ENCODE data around the gene ARFGEF3. TPM values are rescaled to one million over a fixed set of nuclear protein-coding genes. Genes with fewer than 3 reads are reported as not detected.

Gene ARFGEF3
- total and polyA plus RNA-seq, 2 experiments from 2014 or later = 5.8 to 24.6 TPM

GRCh38 chr6:138237463-138237862, 75.7 kb downstream of the ARFGEF3 start:
- Histone ChIP-seq H3K27me3 (ENCODE audit: insufficient read depth) (no peaks in the 10 kb centered on the region), H3K27ac (ENCODE audit: low read depth) (no peak overlapping the region), H3K4me3 (no peak overlapping the region), H3K4me2 (0 out of 2 replicates have a peak overlapping the region, but pooled peaks have one; percentile 19), H3K79me2 (replicated peaks; ENCODE audit: insufficient read depth) (no peaks in the 10 kb centered on the region), H3F3A (replicated peaks; ENCODE audit: low read depth) (no peaks in the 10 kb centered on the region), H2AFZ (no peak overlapping the region), H4K20me1 (replicated peaks; ENCODE audit: insufficient read depth) (no peaks in the 10 kb centered on the region), H3K36me3 (ENCODE audit: insufficient read depth) (no peaks in the 10 kb centered on the region), H3K4me1 (ENCODE audit: insufficient read depth) (no peaks in the 10 kb centered on the region; the same call in 1 of the 2 replicates), H3K9me2 (ENCODE audit: insufficient read depth) (no peaks in the 10 kb centered on the region)
- no peaks in the 10 kb centered on the region for H3K27me3 Mint-ChIP-seq (ENCODE audit: insufficient read depth, low read depth, poor library complexity)
- H3K4me1 Mint-ChIP-seq = peaks cover 20% of the 10 kb centered on the region
- no peak overlapping the region for H3K4me3 Mint-ChIP-seq
- no peaks in the 10 kb centered on the region for H3K9me3 Mint-ChIP-seq
- H3K27ac Mint-ChIP-seq = 0 out of 2 replicates have a peak overlapping the region, but pooled peaks have one; percentile 11
- DNase-seq (ENCODE audit: low spot score) = peak; percentile 31
- ATAC-seq = peak; percentile 76
- TF ChIP-seq, protein P1, sequence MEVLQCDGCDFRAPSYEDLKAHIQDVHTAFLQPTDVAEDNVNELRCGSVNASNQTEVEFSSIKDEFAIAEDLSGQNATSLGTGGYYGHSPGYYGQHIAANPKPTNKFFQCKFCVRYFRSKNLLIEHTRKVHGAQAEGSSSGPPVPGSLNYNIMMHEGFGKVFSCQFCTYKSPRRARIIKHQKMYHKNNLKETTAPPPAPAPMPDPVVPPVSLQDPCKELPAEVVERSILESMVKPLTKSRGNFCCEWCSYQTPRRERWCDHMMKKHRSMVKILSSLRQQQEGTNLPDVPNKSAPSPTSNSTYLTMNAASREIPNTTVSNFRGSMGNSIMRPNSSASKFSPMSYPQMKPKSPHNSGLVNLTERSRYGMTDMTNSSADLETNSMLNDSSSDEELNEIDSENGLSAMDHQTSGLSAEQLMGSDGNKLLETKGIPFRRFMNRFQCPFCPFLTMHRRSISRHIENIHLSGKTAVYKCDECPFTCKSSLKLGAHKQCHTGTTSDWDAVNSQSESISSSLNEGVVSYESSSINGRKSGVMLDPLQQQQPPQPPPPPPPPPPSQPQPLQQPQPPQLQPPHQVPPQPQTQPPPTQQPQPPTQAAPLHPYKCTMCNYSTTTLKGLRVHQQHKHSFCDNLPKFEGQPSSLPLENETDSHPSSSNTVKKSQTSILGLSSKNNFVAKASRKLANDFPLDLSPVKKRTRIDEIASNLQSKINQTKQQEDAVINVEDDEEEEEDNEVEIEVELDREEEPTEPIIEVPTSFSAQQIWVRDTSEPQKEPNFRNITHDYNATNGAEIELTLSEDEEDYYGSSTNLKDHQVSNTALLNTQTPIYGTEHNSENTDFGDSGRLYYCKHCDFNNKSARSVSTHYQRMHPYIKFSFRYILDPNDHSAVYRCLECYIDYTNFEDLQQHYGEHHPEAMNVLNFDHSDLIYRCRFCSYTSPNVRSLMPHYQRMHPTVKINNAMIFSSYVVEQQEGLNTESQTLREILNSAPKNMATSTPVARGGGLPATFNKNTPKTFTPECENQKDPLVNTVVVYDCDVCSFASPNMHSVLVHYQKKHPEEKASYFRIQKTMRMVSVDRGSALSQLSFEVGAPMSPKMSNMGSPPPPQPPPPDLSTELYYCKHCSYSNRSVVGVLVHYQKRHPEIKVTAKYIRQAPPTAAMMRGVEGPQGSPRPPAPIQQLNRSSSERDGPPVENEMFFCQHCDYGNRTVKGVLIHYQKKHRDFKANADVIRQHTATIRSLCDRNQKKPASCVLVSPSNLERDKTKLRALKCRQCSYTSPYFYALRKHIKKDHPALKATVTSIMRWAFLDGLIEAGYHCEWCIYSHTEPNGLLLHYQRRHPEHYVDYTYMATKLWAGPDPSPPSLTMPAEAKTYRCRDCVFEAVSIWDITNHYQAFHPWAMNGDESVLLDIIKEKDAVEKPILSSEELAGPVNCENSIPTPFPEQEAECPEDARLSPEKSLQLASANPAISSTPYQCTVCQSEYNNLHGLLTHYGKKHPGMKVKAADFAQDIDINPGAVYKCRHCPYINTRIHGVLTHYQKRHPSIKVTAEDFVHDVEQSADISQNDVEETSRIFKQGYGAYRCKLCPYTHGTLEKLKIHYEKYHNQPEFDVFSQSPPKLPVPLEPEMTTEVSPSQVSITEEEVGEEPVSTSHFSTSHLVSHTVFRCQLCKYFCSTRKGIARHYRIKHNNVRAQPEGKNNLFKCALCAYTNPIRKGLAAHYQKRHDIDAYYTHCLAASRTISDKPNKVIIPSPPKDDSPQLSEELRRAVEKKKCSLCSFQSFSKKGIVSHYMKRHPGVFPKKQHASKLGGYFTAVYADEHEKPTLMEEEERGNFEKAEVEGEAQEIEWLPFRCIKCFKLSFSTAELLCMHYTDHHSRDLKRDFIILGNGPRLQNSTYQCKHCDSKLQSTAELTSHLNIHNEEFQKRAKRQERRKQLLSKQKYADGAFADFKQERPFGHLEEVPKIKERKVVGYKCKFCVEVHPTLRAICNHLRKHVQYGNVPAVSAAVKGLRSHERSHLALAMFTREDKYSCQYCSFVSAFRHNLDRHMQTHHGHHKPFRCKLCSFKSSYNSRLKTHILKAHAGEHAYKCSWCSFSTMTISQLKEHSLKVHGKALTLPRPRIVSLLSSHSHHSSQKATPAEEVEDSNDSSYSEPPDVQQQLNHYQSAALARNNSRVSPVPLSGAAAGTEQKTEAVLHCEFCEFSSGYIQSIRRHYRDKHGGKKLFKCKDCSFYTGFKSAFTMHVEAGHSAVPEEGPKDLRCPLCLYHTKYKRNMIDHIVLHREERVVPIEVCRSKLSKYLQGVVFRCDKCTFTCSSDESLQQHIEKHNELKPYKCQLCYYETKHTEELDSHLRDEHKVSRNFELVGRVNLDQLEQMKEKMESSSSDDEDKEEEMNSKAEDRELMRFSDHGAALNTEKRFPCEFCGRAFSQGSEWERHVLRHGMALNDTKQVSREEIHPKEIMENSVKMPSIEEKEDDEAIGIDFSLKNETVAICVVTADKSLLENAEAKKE (CRISPR knock-in tag; IDR thresholded peaks at IDR 0.05) = peak; percentile 86; the same call in 1 of the 2 replicates
- no peak for TF ChIP-seq ETS1 (IDR thresholded peaks at IDR 0.05)
- TF ChIP-seq ZNF114 (CRISPR knock-in tag; IDR thresholded peaks at IDR 0.05) = no peak
- no peak for TF ChIP-seq JUNB (IDR thresholded peaks at IDR 0.05; ENCODE audit: unreplicated experiment)
- H3K36me3 Mint-ChIP-seq (ENCODE audit: low read depth) = no peaks in the 10 kb centered on the region

- H3K27me3 ChIP-seq (ENCODE audit: insufficient read depth) = no peaks in the 10 kb centered on the region
- Mint-ChIP-seq H3K9me3 (no peaks in the 10 kb centered on the region), H3K27ac (no peak overlapping the region), H3K4me1 (peaks cover 20% of the 10 kb centered on the region), H3K36me3 (ENCODE audit: low read depth) (no peaks in the 10 kb centered on the region), H3K27me3 (ENCODE audit: insufficient read depth, low read depth, poor library complexity) (no peaks in the 10 kb centered on the region), H3K4me3 (no peak overlapping the region)
- ATAC-seq (no peak), DNase-seq (ENCODE audit: low spot score) (no peak)
- no peaks in the 10 kb centered on the region for H3K36me3 ChIP-seq (ENCODE audit: insufficient read depth)
- H3K79me2 ChIP-seq (replicated peaks; ENCODE audit: insufficient read depth) = no peaks in the 10 kb centered on the region
- H3K4me2 ChIP-seq = no peak overlapping the region
- H4K20me1 ChIP-seq (replicated peaks; ENCODE audit: insufficient read depth) = no peaks in the 10 kb centered on the region
- no peaks in the 10 kb centered on the region; the same call in 1 of the 2 replicates for H3K4me1 ChIP-seq (ENCODE audit: insufficient read depth)
- H3K9me2 ChIP-seq (ENCODE audit: insufficient read depth) = no peaks in the 10 kb centered on the region
- no peak overlapping the region for H3K27ac ChIP-seq (ENCODE audit: low read depth)
- no peak overlapping the region for H2AFZ ChIP-seq
- no peak overlapping the region for H3K4me3 ChIP-seq
- H3F3A ChIP-seq (replicated peaks; ENCODE audit: low read depth) = no peaks in the 10 kb centered on the region
- TF ChIP-seq EZH2 (IDR thresholded peaks at IDR 0.05; ENCODE audit: low read depth, unreplicated experiment) (no peak), STAT1 (IDR thresholded peaks at IDR 0.05; ENCODE audit: unreplicated experiment) (no peak), ZNF331 (CRISPR knock-in tag; IDR thresholded peaks at IDR 0.05; ENCODE audit: low read depth) (no peak)
- TF ChIP-seq, protein P2, sequence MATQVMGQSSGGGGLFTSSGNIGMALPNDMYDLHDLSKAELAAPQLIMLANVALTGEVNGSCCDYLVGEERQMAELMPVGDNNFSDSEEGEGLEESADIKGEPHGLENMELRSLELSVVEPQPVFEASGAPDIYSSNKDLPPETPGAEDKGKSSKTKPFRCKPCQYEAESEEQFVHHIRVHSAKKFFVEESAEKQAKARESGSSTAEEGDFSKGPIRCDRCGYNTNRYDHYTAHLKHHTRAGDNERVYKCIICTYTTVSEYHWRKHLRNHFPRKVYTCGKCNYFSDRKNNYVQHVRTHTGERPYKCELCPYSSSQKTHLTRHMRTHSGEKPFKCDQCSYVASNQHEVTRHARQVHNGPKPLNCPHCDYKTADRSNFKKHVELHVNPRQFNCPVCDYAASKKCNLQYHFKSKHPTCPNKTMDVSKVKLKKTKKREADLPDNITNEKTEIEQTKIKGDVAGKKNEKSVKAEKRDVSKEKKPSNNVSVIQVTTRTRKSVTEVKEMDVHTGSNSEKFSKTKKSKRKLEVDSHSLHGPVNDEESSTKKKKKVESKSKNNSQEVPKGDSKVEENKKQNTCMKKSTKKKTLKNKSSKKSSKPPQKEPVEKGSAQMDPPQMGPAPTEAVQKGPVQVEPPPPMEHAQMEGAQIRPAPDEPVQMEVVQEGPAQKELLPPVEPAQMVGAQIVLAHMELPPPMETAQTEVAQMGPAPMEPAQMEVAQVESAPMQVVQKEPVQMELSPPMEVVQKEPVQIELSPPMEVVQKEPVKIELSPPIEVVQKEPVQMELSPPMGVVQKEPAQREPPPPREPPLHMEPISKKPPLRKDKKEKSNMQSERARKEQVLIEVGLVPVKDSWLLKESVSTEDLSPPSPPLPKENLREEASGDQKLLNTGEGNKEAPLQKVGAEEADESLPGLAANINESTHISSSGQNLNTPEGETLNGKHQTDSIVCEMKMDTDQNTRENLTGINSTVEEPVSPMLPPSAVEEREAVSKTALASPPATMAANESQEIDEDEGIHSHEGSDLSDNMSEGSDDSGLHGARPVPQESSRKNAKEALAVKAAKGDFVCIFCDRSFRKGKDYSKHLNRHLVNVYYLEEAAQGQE (IDR thresholded peaks at IDR 0.05; ENCODE audit: unreplicated experiment) = no peak
Observed at GRCh38 chr6:138238368-138238767, 76.6 kb downstream of the ARFGEF3 start.
